ENCODE measurements around the gene ZNF592. TPM values are rescaled to one million over a fixed set of nuclear protein-coding genes. Genes with fewer than 3 reads are reported as not detected.

The ZNF592 gene
- total and polyA plus RNA-seq, 2 donors (not counting 1 experiment from before 2014, with no cell fraction given) = 5.1 to 7.5 TPM

GRCh38 chr15:84811828-84812227, 63.4 kb downstream of the ZNF592 start:
- Histone ChIP-seq H3K4me1 (ENCODE audit: control insufficient read depth, extremely low read depth, insufficient read depth, low read length) (no peaks in the 10 kb centered on the region), H3K27me3 (ENCODE audit: control insufficient read depth, insufficient read depth, low read length) (no peaks in the 10 kb centered on the region), H4K20me1 (ENCODE audit: control insufficient read depth, extremely low read depth, insufficient read depth, low read length) (no peaks in the 10 kb centered on the region), H3K79me2 (ENCODE audit: control insufficient read depth, insufficient read depth, low read length) (no peaks in the 10 kb centered on the region), H3K4me2 (ENCODE audit: extremely low read depth, insufficient read depth, low read length) (no peak overlapping the region), H3K36me3 (ENCODE audit: control insufficient read depth, insufficient read depth, low read length) (no peaks in the 10 kb centered on the region), H3K9ac (ENCODE audit: insufficient read depth, low read length) (no peak overlapping the region), H3K27ac (ENCODE audit: insufficient read depth, low read length) (no peak overlapping the region), H3K9me3 (ENCODE audit: control insufficient read depth, insufficient read depth, low read depth, low read length) (no peaks in the 10 kb centered on the region), H3K4me3 (replicated peaks in 1 of 4; ENCODE audit: control extremely low read depth in 1 of 4, insufficient read depth in 1 of 4, low read depth in 3 of 4, low read length in 4 of 4) (no peak overlapping the region), H2AFZ (ENCODE audit: low read length) (no peak overlapping the region)
- TF ChIP-seq EZH2 (IDR thresholded peaks at IDR 0.05; ENCODE audit: low read length, missing control alignments) = no peak
- no peak for TF ChIP-seq CTCF (conservative IDR thresholded peaks at IDR 0.05 in 1 of 2, IDR thresholded peaks at IDR 0.05 in 1 of 2; ENCODE audit: low read depth in 1 of 2, low read length in 2 of 2)
- no peak for DNase-seq (ENCODE audit: low read depth in 2 of 2)

GRCh38 chr15:84812842-84813241, 64.5 kb downstream of the ZNF592 start:
- no peaks in the 10 kb centered on the region for H3K79me2 ChIP-seq (ENCODE audit: control insufficient read depth, insufficient read depth, low read length)
- H3K36me3 ChIP-seq (ENCODE audit: control insufficient read depth, insufficient read depth, low read length) = no peaks in the 10 kb centered on the region
- H4K20me1 ChIP-seq (ENCODE audit: control insufficient read depth, extremely low read depth, insufficient read depth, low read length) = no peaks in the 10 kb centered on the region
- H3K4me2 ChIP-seq (ENCODE audit: extremely low read depth, insufficient read depth, low read length) = no peak overlapping the region
- no peak overlapping the region for H3K9ac ChIP-seq (ENCODE audit: insufficient read depth, low read length)
- no peaks in the 10 kb centered on the region for H3K9me3 ChIP-seq (ENCODE audit: control insufficient read depth, insufficient read depth, low read depth, low read length)
- no peak overlapping the region for H3K4me3 ChIP-seq (replicated peaks in 1 of 4; ENCODE audit: control extremely low read depth in 1 of 4, insufficient read depth in 1 of 4, low read depth in 3 of 4, low read length in 4 of 4)
- no peak for DNase-seq (ENCODE audit: low read depth in 2 of 2)
- no peak overlapping the region for H2AFZ ChIP-seq (ENCODE audit: low read length)
- H3K27ac ChIP-seq (ENCODE audit: insufficient read depth, low read length) = no peak overlapping the region
- H3K27me3 ChIP-seq (ENCODE audit: control insufficient read depth, insufficient read depth, low read length) = peaks cover 3% of the 10 kb centered on the region
- no peak for TF ChIP-seq CTCF (conservative IDR thresholded peaks at IDR 0.05 in 1 of 2, IDR thresholded peaks at IDR 0.05 in 1 of 2; ENCODE audit: low read depth in 1 of 2, low read length in 2 of 2)
- no peak for TF ChIP-seq EZH2 (IDR thresholded peaks at IDR 0.05; ENCODE audit: low read length, missing control alignments)
- H3K4me1 ChIP-seq (ENCODE audit: control insufficient read depth, extremely low read depth, insufficient read depth, low read length) = no peaks in the 10 kb centered on the region

- H3K4me2 ChIP-seq (ENCODE audit: extremely low read depth, insufficient read depth, low read length) = no peak overlapping the region
- no peaks in the 10 kb centered on the region for H3K36me3 ChIP-seq (ENCODE audit: control insufficient read depth, insufficient read depth, low read length)
- H3K27me3 ChIP-seq (ENCODE audit: control insufficient read depth, insufficient read depth, low read length) = peaks cover 3% of the 10 kb centered on the region
- no peak overlapping the region for H3K27ac ChIP-seq (ENCODE audit: insufficient read depth, low read length)
- TF ChIP-seq EZH2 (IDR thresholded peaks at IDR 0.05; ENCODE audit: low read length, missing control alignments) = no peak
- no peak for TF ChIP-seq CTCF (conservative IDR thresholded peaks at IDR 0.05 in 1 of 2, IDR thresholded peaks at IDR 0.05 in 1 of 2; ENCODE audit: low read depth in 1 of 2, low read length in 2 of 2)
- H3K4me3 ChIP-seq (replicated peaks in 1 of 4; ENCODE audit: control extremely low read depth in 1 of 4, insufficient read depth in 1 of 4, low read depth in 3 of 4, low read length in 4 of 4) = no peak overlapping the region
- no peaks in the 10 kb centered on the region for H3K4me1 ChIP-seq (ENCODE audit: control insufficient read depth, extremely low read depth, insufficient read depth, low read length)
- no peaks in the 10 kb centered on the region for H4K20me1 ChIP-seq (ENCODE audit: control insufficient read depth, extremely low read depth, insufficient read depth, low read length)
- no peak overlapping the region for H2AFZ ChIP-seq (ENCODE audit: low read length)
- H3K9me3 ChIP-seq (ENCODE audit: control insufficient read depth, insufficient read depth, low read depth, low read length) = no peaks in the 10 kb centered on the region
- no peak for DNase-seq (ENCODE audit: low read depth in 2 of 2)
- no peak overlapping the region for H3K9ac ChIP-seq (ENCODE audit: insufficient read depth, low read length)
- H3K79me2 ChIP-seq (ENCODE audit: control insufficient read depth, insufficient read depth, low read length) = no peaks in the 10 kb centered on the region
Observed at GRCh38 chr15:84813435-84813834, 65.0 kb downstream of the ZNF592 start.

Measured in fibroblast of lung (primary cell).